Measurements from ENCODE around the gene FARSA.
"Not testable (repeated sequence)": the region's sequence is repeated elsewhere in the genome, so short reads cannot be mapped to it uniquely, and the experiment has no call there.

FARSA gene

GRCh38 chr19:12933287-12934072 lies at the start of gene FARSA:
TSS of gene FARSA (minus strand) at chr19:12933711. CDS start at chr19:12933696, 15 bp downstream.
- DNase-seq (ENCODE audit: low read depth) = peak; percentile 86

- no peak for DNase-seq (ENCODE audit: low read depth)
These were observed 49.6 kb upstream of the FARSA start for GRCh38 chr19:12983091-12983490.

- DNase-seq (ENCODE audit: low read depth) = no peak
These were observed 49.1 kb upstream of the FARSA start for GRCh38 chr19:12982648-12983047.

- no peak for DNase-seq (ENCODE audit: low read depth)
These were observed 46.5 kb upstream of the FARSA start for GRCh38 chr19:12979974-12980373.

GRCh38 chr19:12976109-12976508 lies 42.6 kb upstream of the FARSA start:
- not testable (repeated sequence) for DNase-seq (ENCODE audit: low read depth)

GRCh38 chr19:12975221-12975741 lies 41.8 kb upstream of the FARSA start:
- DNase-seq (ENCODE audit: low read depth) = no peak

- DNase-seq (ENCODE audit: low read depth) = no peak
These were observed 41.0 kb upstream of the FARSA start for GRCh38 chr19:12974301-12975220.

- DNase-seq (ENCODE audit: low read depth) = no peak
These were observed 39.7 kb upstream of the FARSA start for GRCh38 chr19:12973236-12973635.

- DNase-seq (ENCODE audit: low read depth) = no peak
These were observed 36.7 kb upstream of the FARSA start for GRCh38 chr19:12970070-12970820.

- DNase-seq (ENCODE audit: low read depth) = no peak
These were observed 35.9 kb upstream of the FARSA start, which contains the start of gene DAND5 for GRCh38 chr19:12969292-12969988. TSS of gene DAND5 (plus strand) at chr19:12969576. CDS start at chr19:12969661, 85 bp downstream.

- no peak for DNase-seq (ENCODE audit: low read depth)
These were observed 34.4 kb upstream of the FARSA start for GRCh38 chr19:12967907-12968306.

- DNase-seq (ENCODE audit: low read depth) = no peak
These were observed 32.3 kb upstream of the FARSA start for GRCh38 chr19:12965812-12966135.

- DNase-seq (ENCODE audit: low read depth) = peak; percentile 67
These were observed 31.7 kb upstream of the FARSA start for GRCh38 chr19:12965017-12965811.

- DNase-seq (ENCODE audit: low read depth) = no peak
These were observed 26.0 kb upstream of the FARSA start for GRCh38 chr19:12959481-12959880.

GRCh38 chr19:12957389-12957952 lies 24.0 kb upstream of the FARSA start:
- DNase-seq (ENCODE audit: low read depth) = not testable (repeated sequence)

GRCh38 chr19:12956446-12957388 lies 23.2 kb upstream of the FARSA start, which contains the start of gene GADD45GIP1:
TSS of gene GADD45GIP1 (minus strand) at chr19:12957223. CDS start at chr19:12957212, 11 bp downstream.
- DNase-seq (ENCODE audit: low read depth) = peak; percentile 63

- no peak for DNase-seq (ENCODE audit: low read depth)
These were observed 22.5 kb upstream of the FARSA start for GRCh38 chr19:12955996-12956395.

- not testable (repeated sequence) for DNase-seq (ENCODE audit: low read depth)
These were observed 22.1 kb upstream of the FARSA start for GRCh38 chr19:12955575-12955974.

GRCh38 chr19:12954612-12954962 lies 21.1 kb upstream of the FARSA start:
- no peak for DNase-seq (ENCODE audit: low read depth)

Measured in activated gamma-delta T cell treated with anti-CD3 and anti-CD28 coated beads, Interleukin-2, amount 50 U/mL, for 16 hours (primary cell).